ENCODE measurements around the gene SLCO4A1.

DNA sequence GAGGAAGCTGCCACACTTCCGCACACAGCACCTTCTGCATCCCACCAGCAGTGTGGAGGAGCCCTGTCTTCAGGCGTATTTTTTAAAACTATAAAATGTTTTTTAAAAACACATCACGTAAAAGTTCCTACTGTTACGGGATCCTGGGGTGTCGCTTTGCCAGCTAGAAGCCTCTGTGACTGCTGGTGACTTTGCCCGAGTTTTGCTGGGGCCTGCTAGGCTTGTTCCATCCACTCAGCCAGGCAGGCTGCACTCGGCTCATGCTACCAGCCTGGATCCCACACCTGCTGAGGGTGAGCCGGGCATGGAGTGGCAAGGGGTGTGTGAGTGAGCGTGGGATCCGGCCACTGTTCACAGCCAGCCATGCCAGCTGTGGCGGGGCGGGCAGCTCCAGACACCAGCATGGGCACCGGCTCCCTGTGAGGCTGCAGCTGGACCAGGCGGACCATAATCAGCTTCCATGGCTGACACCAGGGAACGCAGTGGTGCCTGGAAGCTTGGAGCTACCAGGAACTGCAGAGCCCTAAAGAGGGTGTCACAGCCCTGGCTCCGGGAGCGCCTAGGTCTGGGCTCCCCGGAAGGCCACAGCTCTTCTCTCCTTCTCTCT, 12.3 kb upstream of the SLCO4A1 start:
- TF ChIP-seq, protein P1, sequence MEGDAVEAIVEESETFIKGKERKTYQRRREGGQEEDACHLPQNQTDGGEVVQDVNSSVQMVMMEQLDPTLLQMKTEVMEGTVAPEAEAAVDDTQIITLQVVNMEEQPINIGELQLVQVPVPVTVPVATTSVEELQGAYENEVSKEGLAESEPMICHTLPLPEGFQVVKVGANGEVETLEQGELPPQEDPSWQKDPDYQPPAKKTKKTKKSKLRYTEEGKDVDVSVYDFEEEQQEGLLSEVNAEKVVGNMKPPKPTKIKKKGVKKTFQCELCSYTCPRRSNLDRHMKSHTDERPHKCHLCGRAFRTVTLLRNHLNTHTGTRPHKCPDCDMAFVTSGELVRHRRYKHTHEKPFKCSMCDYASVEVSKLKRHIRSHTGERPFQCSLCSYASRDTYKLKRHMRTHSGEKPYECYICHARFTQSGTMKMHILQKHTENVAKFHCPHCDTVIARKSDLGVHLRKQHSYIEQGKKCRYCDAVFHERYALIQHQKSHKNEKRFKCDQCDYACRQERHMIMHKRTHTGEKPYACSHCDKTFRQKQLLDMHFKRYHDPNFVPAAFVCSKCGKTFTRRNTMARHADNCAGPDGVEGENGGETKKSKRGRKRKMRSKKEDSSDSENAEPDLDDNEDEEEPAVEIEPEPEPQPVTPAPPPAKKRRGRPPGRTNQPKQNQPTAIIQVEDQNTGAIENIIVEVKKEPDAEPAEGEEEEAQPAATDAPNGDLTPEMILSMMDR (IDR thresholded peaks at IDR 0.05) = no peak
- no peak for TF ChIP-seq POLR2A (IDR thresholded peaks at IDR 0.05)
